Nephron (organoid): ENCODE results near the gene LRP11.

Source experiments
- H3K27ac Mint-ChIP-seq, 3 experiments: 2 replicates each; pipeline ENCODE4 v1.8.0; 2020; ENCODE audit warnings: mixed read lengths in 3 of 3, mild to moderate bottlenecking in 2 of 3, moderate library complexity in 1 of 3
- H3K27me3 Mint-ChIP-seq: 2 replicates; pipeline ENCODE4 v1.8.0; 2021; ENCODE audit warnings: low read depth, mild to moderate bottlenecking, moderate library complexity, mixed read lengths
- H3K36me3 Mint-ChIP-seq: 2 replicates; pipeline ENCODE4 v1.8.0; 2020; ENCODE audit warnings: low read depth, mixed read lengths
- H3K4me1 Mint-ChIP-seq: 2 replicates; pipeline ENCODE4 v1.8.0; 2020; ENCODE audit warnings: mixed read lengths
- H3K4me3 Mint-ChIP-seq, 3 experiments: 2 replicates each; pipeline ENCODE4 v1.8.0; 2020; ENCODE audit warnings: mild to moderate bottlenecking in 3 of 3, mixed read lengths in 3 of 3, moderate library complexity in 2 of 3
- H3K9me3 Mint-ChIP-seq: 2 replicates; pipeline ENCODE4 v1.8.0; 2020; ENCODE audit warnings: mixed read lengths
- CTCF ChIP-seq, 3 experiments: fragments of 200-600 bp; sonication (generic); IDR thresholded peaks; one replicate each; pipeline ENCODE4 v1.5.0; 2021; ENCODE audit warnings: antibody characterized with exemption in 3 of 3; ENCODE audit not compliant: unreplicated experiment in 3 of 3

The LRP11 gene

GRCh38 chr6:149823013-149823412 lies 41.1 kb downstream of the LRP11 start:
- Mint-ChIP-seq H3K4me1 (no peaks in the 10 kb centered on the region), H3K27me3 (no peaks in the 10 kb centered on the region), H3K9me3 (no peaks in the 10 kb centered on the region), H3K4me3 (no peak overlapping the region), H3K36me3 (peaks cover 11% of the 10 kb centered on the region), H3K27ac (no peak overlapping the region)
- TF ChIP-seq CTCF (IDR thresholded peaks at IDR 0.05; ENCODE audit: unreplicated experiment in 3 of 3), result no peak

DNA sequence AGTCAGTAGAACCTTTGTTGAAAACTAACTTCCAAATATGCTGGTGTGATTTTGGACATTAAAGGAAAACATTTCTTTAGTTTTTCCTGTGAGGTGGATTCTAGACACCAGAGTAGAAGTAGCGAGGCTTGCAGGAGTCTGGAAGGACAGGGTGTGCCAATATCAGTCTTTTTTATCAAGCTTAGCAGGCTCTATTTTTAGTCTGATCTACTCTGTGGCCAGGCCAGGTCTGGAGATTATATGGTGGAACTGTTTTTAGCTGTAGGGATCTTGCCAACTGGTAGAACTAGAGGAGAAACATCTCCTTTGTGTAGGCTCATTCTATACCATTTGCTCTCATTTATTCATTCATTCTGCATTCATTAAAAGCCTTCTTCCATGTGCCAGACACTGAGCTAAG lies 42.7 kb downstream of the LRP11 start:
- Mint-ChIP-seq H3K9me3 (no peaks in the 10 kb centered on the region), H3K27me3 (no peaks in the 10 kb centered on the region), H3K36me3 (peaks cover 11% of the 10 kb centered on the region), H3K4me3 (no peak overlapping the region), H3K4me1 (no peaks in the 10 kb centered on the region), H3K27ac (no peak overlapping the region)
- TF ChIP-seq CTCF (IDR thresholded peaks at IDR 0.05; ENCODE audit: unreplicated experiment in 3 of 3), result no peak

- Mint-ChIP-seq H3K36me3 (peaks cover 15% of the 10 kb centered on the region), H3K4me1 (no peaks in the 10 kb centered on the region), H3K4me3 (no peak overlapping the region), H3K9me3 (no peaks in the 10 kb centered on the region), H3K27me3 (no peaks in the 10 kb centered on the region), H3K27ac (no peak overlapping the region)
- no peak for TF ChIP-seq CTCF (IDR thresholded peaks at IDR 0.05; ENCODE audit: unreplicated experiment in 3 of 3)
Measured at GRCh38 chr6:149820506-149820905, 43.7 kb downstream of the LRP11 start.

DNA sequence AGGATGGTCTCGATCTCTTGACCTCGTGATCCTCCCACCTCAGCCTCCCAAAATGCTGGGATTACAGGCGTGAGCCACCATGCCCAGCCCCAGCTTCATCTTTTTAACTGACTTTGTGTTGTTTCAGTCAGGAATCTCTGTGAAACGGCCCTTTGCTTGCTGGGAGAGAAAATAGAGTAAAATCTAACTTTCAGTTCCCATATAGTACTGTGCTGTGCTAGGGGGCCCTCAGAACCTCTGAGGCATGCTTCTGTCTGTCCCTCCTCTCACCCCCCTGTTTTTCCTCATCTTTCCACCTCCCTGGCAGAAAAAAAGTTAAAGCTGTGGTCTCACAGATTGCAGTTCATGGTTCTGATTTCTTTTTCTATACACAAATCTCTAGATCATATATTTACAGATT lies 48.4 kb downstream of the LRP11 start:
- Mint-ChIP-seq H3K36me3 (peaks cover 26% of the 10 kb centered on the region), H3K27ac (no peak overlapping the region), H3K9me3 (no peaks in the 10 kb centered on the region), H3K27me3 (no peaks in the 10 kb centered on the region), H3K4me3 (no peak overlapping the region), H3K4me1 (no peaks in the 10 kb centered on the region)
- no peak for TF ChIP-seq CTCF (IDR thresholded peaks at IDR 0.05; ENCODE audit: unreplicated experiment in 3 of 3)

DNA sequence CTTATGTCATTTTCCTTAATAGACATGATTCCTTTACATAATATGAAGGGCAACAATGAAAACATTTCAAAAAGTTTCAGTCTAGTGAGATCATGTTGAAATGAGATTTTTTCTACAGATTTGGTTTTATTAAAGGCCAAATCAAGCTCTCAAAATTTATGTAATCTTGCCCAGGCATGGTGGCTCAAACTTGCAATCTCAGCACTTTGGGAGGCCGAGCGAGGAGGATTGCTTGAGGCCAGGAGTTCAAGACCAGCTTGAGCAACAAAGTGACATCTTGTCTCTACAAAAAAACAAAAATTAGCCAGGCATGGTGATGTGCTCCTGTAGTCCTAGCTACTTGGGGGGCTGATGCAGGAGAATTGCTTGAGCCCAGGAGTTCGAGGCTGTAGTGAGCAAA lies 50.8 kb downstream of the LRP11 start:
- Mint-ChIP-seq H3K27me3 (no peaks in the 10 kb centered on the region), H3K4me1 (no peaks in the 10 kb centered on the region)

More for the DNA sequence above, 50.8 kb downstream of the LRP11 start:
- no peak overlapping the region for H3K27ac Mint-ChIP-seq
- no peaks in the 10 kb centered on the region for H3K9me3 Mint-ChIP-seq
- TF ChIP-seq CTCF (IDR thresholded peaks at IDR 0.05; ENCODE audit: unreplicated experiment in 3 of 3), result no peak
- H3K36me3 Mint-ChIP-seq, result peaks cover 35% of the 10 kb centered on the region
- no peak overlapping the region for H3K4me3 Mint-ChIP-seq
